NCI-H2081 treated with DMSO at 0.1 percent for 48 hours (cell line): ENCODE measurements around the gene DENND6B.
"Not testable (repeated sequence)": the region's sequence is repeated elsewhere in the genome, so short reads cannot be mapped to it uniquely, and the experiment has no call there.

Experiments used
- DNase-seq: peaks from one replicate; lab custom pipeline; 2025; lab: John Stamatoyannopoulos, UW

DENND6B gene

GRCh38 chr22:50289151-50289941 is 37.5 kb downstream of the DENND6B start:
- no peak for DNase-seq

- no peak for DNase-seq
Observed at GRCh38 chr22:50287731-50288130, 39.1 kb downstream of the DENND6B start.

GRCh38 chr22:50286701-50287318 is 40.0 kb downstream of the DENND6B start:
- DNase-seq: no peak

DNA sequence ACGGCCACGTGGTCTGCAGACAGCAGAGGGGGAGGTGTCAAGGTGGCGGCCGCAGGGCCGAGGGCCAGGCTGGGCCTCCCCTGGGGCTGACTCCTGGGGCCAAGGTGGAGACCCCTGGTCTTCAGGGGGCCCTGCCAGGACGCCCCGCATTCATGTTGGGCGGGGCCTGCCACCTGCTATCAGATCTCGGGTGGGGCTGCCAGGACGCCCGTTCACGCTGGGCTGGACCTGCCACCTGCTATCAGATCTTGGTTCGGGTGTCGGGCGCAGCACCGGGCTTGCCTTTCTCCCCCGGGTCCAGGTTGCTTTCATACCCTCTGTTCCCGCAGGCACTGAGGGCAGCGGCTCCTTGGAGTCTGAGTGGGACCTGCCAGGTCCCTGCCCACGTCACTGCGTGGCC is 40.5 kb downstream of the DENND6B start:
- no peak for DNase-seq

- DNase-seq: no peak
Observed at GRCh38 chr22:50285568-50286229, 41.1 kb downstream of the DENND6B start.

- DNase-seq: no peak
Observed at GRCh38 chr22:50284479-50284878, 42.3 kb downstream of the DENND6B start.

DNA sequence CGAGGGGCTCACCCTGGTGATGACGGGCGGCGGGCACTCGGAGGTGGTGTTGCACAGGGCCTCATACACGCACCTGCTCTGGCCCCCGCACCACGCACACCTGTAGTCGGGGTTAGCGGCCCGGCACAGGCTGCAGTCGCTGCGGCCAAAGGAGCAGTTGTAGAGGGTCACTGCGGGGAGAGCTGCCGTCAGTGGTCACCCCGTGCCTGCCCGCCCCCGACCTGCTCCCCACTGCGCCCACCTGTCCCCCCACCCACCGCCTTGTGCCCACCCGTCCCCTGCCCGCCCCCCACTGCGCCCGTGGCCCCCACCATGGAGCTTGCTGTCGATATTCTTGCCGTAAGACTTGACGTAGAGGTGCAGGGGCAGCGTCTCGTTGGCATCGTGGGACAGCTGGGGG is 43.0 kb downstream of the DENND6B start:
- no peak for DNase-seq

- no peak for DNase-seq
Observed at GRCh38 chr22:50282361-50283155, 44.3 kb downstream of the DENND6B start.

DNA sequence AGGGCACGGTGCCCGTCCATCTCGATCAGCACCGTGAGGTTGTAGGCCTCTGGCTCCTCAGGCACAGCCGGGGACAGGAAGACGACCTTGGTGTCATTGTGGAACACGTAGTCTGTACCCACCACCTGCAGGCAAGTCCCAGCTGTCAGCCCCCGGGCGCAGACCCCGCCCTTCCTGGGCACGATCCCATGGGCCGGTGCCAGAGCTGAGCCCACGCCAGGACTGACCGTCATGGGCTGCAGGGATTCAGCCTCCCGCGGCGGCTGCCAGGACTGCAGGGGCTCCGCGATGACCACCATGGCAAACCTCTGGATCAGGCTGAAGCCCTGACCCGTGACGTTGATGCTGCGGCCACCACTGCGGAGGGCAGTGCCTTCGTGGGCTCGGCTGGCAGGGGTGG is 44.9 kb downstream of the DENND6B start:
- no peak for DNase-seq

GRCh38 chr22:50281384-50281760 is 45.4 kb downstream of the DENND6B start:
- DNase-seq: no peak

GRCh38 chr22:50280708-50281383 is 46.0 kb downstream of the DENND6B start:
- no peak for DNase-seq

DNA sequence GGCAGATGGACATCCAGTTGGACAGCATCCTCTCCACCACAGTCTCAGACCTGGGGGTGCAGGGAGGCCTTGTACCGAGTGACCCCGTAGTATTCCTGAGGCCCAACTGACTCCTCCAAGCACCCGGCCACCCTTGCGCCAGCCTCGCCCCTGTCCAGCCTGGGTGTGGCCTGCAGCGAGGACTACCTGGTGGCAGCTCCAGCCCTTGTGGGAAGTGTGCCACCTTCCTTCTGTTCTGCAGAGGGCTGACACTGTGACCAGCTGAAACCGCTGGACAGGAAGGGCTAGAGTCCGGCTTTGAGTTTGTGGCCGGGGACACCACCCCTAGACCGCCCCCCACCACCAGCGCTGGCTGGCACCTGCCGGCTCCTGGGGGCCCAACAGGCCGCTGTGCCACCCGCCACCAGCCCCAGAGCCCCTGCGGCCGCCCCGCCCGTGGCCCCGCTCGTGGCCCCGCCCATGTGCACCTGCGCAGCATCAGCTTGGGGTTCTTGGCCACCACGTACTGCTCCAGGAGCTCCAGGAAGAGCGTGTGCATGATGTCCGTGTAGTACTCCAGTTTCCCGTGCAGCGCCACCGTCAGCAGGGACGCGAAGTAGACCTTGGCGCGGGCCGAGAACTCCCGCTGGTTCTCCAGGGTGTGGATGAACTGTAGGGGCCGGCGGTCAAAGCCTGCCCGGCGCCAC is 46.6 kb downstream of the DENND6B start:
- no peak for DNase-seq

DNA sequence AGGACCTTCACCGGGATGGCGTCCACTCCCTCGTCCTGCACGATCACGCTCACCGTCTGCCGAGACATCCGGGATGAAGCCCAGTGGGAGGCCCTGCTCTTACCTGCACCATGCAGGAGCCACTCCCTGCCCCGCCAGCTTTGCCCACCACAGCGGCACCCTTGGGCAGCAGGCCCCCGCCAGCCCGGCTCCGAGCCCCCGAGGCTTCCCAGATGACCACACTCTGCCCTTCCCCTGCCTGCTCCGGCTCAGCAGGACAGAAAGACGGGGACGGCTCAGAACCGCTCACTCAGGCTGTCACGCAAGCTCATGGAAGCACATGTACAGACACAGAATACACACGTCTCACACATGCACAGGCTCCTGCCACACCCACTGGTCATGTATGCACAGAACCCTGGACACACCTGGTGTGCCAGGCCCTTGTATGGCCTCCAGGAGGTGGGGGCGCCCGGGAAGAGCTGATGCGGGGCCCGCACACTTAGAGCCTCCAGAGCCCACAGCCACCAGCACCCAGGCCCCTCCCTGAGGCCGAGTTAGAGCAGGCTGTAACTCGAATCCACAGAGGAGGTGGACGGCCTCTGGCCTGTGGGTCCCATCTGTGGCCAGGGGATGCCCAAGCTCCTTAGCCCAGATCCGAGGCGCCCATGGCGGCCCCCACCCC is 47.7 kb downstream of the DENND6B start:
- no peak for DNase-seq

DNA sequence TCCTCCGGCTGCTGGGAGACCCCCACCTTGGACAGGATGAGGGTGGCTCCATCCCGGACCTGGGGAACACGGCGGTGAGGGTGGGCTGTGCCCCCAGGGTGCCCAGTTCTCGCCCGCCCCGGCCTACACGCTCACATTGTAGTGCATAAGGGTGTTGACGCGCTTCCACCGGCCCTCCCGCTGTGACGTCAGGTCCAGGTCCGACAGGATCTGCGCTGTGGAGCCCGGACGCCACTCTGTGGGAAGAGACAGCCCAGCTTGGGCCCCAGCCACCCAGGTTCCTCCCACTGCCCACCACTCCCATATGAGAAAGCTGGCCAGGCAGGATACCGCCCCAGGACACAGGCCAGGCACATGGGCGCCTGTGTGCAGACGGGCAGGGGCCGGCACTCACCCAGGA is 48.4 kb downstream of the DENND6B start:
- DNase-seq: no peak

- DNase-seq: no peak
Observed at GRCh38 chr22:50277761-50278160, 49.1 kb downstream of the DENND6B start.

GRCh38 chr22:50276143-50276542 is 50.7 kb downstream of the DENND6B start:
- DNase-seq: no peak

- DNase-seq: no peak
Observed at GRCh38 chr22:50275181-50276055, 51.4 kb downstream of the DENND6B start.

DNA sequence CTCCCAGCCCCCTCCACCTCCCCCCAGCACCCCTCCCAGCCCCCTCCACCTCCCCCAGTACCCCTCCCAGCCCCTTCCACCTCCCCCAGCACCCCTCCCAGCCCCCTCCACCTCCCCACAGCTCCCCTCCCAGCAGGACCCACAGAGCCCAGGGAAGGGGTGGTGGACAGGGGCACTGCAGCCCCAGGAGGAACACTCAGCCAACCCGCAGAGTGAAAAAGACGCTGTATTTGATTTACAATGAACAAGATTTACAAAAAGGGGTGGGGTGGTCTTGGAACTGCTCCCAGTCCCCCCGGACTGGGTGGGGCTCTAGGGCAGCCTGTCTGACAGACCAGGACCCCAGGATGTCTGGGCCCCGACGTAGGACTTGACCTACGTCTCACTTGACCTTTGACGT is 52.0 kb downstream of the DENND6B start:
- no peak for DNase-seq

DNA sequence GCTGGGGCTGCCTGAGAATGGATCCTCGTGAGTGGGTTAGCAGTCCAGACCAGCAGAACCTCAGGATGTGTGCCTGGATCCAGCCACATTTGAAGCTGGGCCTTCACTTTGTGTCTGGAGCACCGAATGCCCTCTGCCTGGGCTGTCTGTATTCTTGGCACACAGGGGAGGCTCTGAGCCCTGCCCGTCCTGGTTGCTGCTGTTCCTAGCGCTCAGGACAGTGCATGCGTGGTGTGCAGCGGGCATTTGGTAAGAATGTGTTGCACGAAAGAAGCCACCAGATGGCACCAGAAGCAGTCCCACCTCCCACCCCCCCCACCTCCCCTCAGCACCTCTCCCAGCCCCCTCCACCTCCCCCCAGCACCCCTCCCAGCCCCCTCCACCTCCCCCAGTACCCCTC is 52.5 kb downstream of the DENND6B start:
- no peak for DNase-seq

GRCh38 chr22:50273781-50274180 is 53.0 kb downstream of the DENND6B start:
- not testable (repeated sequence) for DNase-seq
